HUES6 (cell line): ENCODE results near the gene ERFE.
A peak's percentile ranks its signal among the peaks of the same experiment; 100 is the strongest.

Experiments
- H3K27ac ChIP-seq: 2 replicates; pipeline ENCODE4 v1.7.0; 2013; ENCODE audit warnings: low read depth, mild to moderate bottlenecking, low read length, inconsistent platforms
- H3K27me3 ChIP-seq: 2 replicates; pipeline ENCODE4 v1.6.1; 2013; ENCODE audit warnings: low read length; ENCODE audit not compliant: control insufficient read depth, insufficient read depth
- H3K36me3 ChIP-seq: 2 replicates; pipeline ENCODE4 v1.6.1; 2013; ENCODE audit warnings: low read length; ENCODE audit not compliant: control insufficient read depth, insufficient read depth
- H3K4me1 ChIP-seq: 2 replicates; pipeline ENCODE4 v1.6.1; 2013; ENCODE audit warnings: low read length; ENCODE audit not compliant: control insufficient read depth, insufficient read depth
- H3K4me3 ChIP-seq: 2 replicates; pipeline ENCODE4 v1.5.1; 2013; ENCODE audit warnings: low read depth, low read length
- H3K9ac ChIP-seq: one replicate; pipeline ENCODE4 v1.6.1; 2013; ENCODE audit warnings: mild to moderate bottlenecking, low read length
- H3K9me3 ChIP-seq: 2 replicates; pipeline ENCODE4 v1.6.1; 2013; ENCODE audit warnings: low read depth, low read length; ENCODE audit not compliant: control insufficient read depth, insufficient read depth

Gene ERFE

GRCh38 chr2:238161291-238162051, 2.7 kb downstream of the ERFE start:
- no peaks in the 10 kb centered on the region for H3K36me3 ChIP-seq
- no peak overlapping the region for H3K27ac ChIP-seq
- H3K27me3 ChIP-seq, result peaks cover 75% of the 10 kb centered on the region
- no peaks in the 10 kb centered on the region for H3K9me3 ChIP-seq
- H3K4me1 ChIP-seq, result peaks cover 9% of the 10 kb centered on the region
- H3K9ac ChIP-seq, result no peak overlapping the region
- no peak overlapping the region for H3K4me3 ChIP-seq

GRCh38 chr2:238162251-238162845, 3.6 kb downstream of the ERFE start:
- peaks cover 9% of the 10 kb centered on the region for H3K4me1 ChIP-seq
- no peaks in the 10 kb centered on the region for H3K36me3 ChIP-seq
- H3K27me3 ChIP-seq, result peaks cover 75% of the 10 kb centered on the region
- H3K27ac ChIP-seq, result no peak overlapping the region
- H3K9ac ChIP-seq, result no peak overlapping the region
- H3K9me3 ChIP-seq, result no peaks in the 10 kb centered on the region
- H3K4me3 ChIP-seq, result no peak overlapping the region

DNA sequence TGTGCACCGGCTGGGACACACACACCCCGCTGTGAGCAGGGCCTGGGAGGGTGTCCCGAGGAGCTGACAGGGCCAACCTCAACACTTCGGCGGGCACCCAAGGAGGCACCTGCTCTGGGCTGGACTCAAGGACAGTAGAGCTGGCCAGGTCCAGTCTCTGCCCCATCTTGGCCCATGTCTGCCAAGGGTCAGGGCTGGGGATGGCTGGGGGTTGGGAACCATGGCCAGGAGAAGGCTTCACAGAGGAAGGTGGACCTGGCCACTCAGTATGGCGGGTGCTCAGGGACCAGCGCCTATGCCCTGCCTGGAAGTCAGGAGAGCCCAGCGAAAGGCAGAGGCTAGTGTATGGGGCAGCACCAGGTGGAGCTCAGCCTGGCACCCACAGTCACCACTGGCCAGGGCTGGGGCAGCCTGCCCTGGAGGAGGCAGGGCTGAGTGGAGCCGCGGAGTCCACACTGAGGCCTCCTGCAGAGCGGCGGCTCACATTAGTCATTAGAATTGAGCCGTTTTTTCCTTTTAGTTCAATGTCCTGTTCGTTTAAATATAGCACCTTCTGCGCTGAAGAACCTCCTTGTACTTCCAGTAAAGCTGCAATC, 4.2 kb downstream of the ERFE start:
- Histone ChIP-seq H3K9me3 (no peaks in the 10 kb centered on the region), H3K4me1 (peaks cover 9% of the 10 kb centered on the region), H3K27me3 (peaks cover 75% of the 10 kb centered on the region), H3K36me3 (peaks cover 1% of the 10 kb centered on the region; the same call in 1 of the 2 replicates), H3K4me3 (peak overlapping the region; percentile 56), H3K9ac (no peak overlapping the region), H3K27ac (no peak overlapping the region)

- Histone ChIP-seq H3K27ac (no peak overlapping the region), H3K36me3 (peaks cover 7% of the 10 kb centered on the region; the same call in 1 of the 2 replicates), H3K4me3 (peak overlapping the region; percentile 56), H3K9ac (peak overlapping the region; percentile 24), H3K27me3 (peaks cover 69% of the 10 kb centered on the region), H3K4me1 (peaks cover 9% of the 10 kb centered on the region), H3K9me3 (no peaks in the 10 kb centered on the region)
Observed at GRCh38 chr2:238163481-238164198, 4.9 kb downstream of the ERFE start.

DNA sequence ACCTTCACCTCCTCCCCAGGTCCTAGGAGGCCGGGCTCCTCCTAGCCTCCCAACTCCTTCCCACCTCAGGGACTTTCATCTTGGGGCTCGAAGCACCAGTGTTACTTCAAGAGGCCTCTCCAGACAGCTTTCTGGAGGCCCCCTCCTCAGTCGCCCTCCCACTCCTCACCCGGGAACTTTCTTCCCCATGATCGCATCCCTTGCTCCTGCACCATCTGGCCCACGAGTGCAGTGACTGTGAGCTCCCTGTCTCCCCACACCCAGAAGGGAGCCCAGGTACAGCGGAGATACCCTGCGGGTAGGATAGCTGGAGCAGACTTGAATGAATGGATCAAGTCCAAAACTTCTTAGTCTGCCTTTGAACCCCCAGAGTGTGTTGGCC, 6.1 kb downstream of the ERFE start:
- H3K36me3 ChIP-seq, result peaks cover 16% of the 10 kb centered on the region
- H3K27ac ChIP-seq, result no peak overlapping the region
- no peak overlapping the region for H3K4me3 ChIP-seq
- no peak overlapping the region for H3K9ac ChIP-seq
- peaks cover 60% of the 10 kb centered on the region for H3K27me3 ChIP-seq
- no peaks in the 10 kb centered on the region for H3K9me3 ChIP-seq
- H3K4me1 ChIP-seq, result peaks cover 2% of the 10 kb centered on the region; the same call in 1 of the 2 replicates

- H3K4me3 ChIP-seq, result no peak overlapping the region
- no peak overlapping the region for H3K9ac ChIP-seq
- H3K9me3 ChIP-seq, result no peaks in the 10 kb centered on the region
- peaks cover 55% of the 10 kb centered on the region for H3K27me3 ChIP-seq
- peaks cover 21% of the 10 kb centered on the region for H3K36me3 ChIP-seq
- H3K27ac ChIP-seq, result no peak overlapping the region
- H3K4me1 ChIP-seq, result no peaks in the 10 kb centered on the region; the same call in 1 of the 2 replicates
Observed at GRCh38 chr2:238165288-238165921, 6.6 kb downstream of the ERFE start.

- Histone ChIP-seq H3K9ac (no peak overlapping the region), H3K9me3 (no peaks in the 10 kb centered on the region), H3K4me3 (no peak overlapping the region), H3K27ac (no peak overlapping the region), H3K36me3 (peaks cover 29% of the 10 kb centered on the region), H3K27me3 (peaks cover 42% of the 10 kb centered on the region), H3K4me1 (no peaks in the 10 kb centered on the region)
Observed at GRCh38 chr2:238166391-238167343, 7.9 kb downstream of the ERFE start.

DNA sequence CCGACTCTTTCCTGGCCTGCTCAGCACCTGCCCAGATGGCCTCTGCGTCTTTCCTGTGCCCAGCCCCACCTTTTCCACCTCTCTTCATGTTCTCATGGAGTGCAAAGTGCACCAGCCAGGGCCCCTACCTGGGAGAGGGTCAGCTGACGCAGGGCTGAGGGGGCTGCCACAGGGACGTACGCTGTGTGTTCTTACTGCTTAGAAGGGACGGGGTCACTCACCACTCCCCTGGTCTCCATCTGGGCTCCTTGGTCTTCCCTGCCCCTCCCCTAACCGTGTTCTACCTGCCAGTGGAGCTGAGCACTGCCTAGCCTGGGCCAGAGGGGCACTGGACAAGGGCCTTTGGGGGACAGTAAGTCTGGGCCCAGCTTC, 8.6 kb downstream of the ERFE start:
- Histone ChIP-seq H3K4me1 (no peaks in the 10 kb centered on the region), H3K4me3 (no peak overlapping the region), H3K36me3 (peaks cover 34% of the 10 kb centered on the region), H3K9me3 (no peaks in the 10 kb centered on the region), H3K9ac (no peak overlapping the region), H3K27me3 (peaks cover 35% of the 10 kb centered on the region), H3K27ac (no peak overlapping the region)

DNA sequence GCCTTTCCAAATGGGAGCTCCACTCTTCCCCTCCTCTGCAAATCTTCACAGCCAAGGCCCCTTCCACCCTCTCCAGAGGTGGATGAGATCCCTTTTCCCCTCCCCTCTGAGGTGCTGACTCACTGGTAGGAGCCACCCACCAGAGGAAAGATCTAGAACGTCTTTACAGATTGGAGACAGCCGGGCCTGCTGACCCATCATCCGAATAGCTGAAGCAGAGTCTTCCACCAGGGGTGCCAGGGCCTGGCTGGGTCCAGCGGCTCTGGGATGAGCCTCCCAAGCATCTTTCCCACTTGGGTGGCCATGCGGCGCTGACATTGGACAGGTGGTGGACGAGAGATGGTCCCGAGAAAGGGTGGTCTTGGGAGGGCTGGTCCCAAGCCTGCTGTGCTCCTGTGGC, 9.0 kb downstream of the ERFE start:
- no peaks in the 10 kb centered on the region for H3K9me3 ChIP-seq
- peaks cover 38% of the 10 kb centered on the region for H3K36me3 ChIP-seq
- H3K4me3 ChIP-seq, result no peak overlapping the region
- no peak overlapping the region for H3K9ac ChIP-seq
- no peak overlapping the region for H3K27ac ChIP-seq
- H3K4me1 ChIP-seq, result no peaks in the 10 kb centered on the region
- H3K27me3 ChIP-seq, result peaks cover 31% of the 10 kb centered on the region
